Loucy (cell line): ENCODE results near the gene SAP25.

Experiments
- H2AFZ ChIP-seq: fragments of 200-600 bp; sonication (generic); 2 replicates; pipeline ENCODE4 v1.6.0; 2016; ENCODE audit warnings: antibody characterized with exemption, mild to moderate bottlenecking, low read length, moderate library complexity
- H3F3A ChIP-seq: fragments of 200-600 bp; 2 replicates; pipeline ENCODE4 v1.6.0; 2016; ENCODE audit warnings: antibody characterized with exemption, low read depth, mild to moderate bottlenecking
- H3K27me3 ChIP-seq: fragments of 200-600 bp; sonication (generic); 2 replicates; pipeline ENCODE4 v1.6.1; 2014; ENCODE audit warnings: low read length, mild to moderate bottlenecking; ENCODE audit not compliant: insufficient read depth, poor library complexity, severe bottlenecking
- H3K36me3 ChIP-seq: fragments of 200-600 bp; sonication (generic); 2 replicates; pipeline ENCODE4 v1.6.1; 2016; ENCODE audit warnings: low read length; ENCODE audit not compliant: insufficient read depth
- H3K4me1 ChIP-seq: fragments of 200-600 bp; sonication (generic); 2 replicates; pipeline ENCODE4 v1.5.1; 2014; ENCODE audit warnings: low read length, mild to moderate bottlenecking; ENCODE audit not compliant: insufficient read depth, poor library complexity, severe bottlenecking
- H3K4me2 ChIP-seq: fragments of 200-600 bp; sonication (generic); 2 replicates; pipeline ENCODE4 v1.6.0; 2014; ENCODE audit warnings: antibody characterized with exemption, low read length, low read depth, mild to moderate bottlenecking; ENCODE audit not compliant: poor library complexity, severe bottlenecking
- H3K4me3 ChIP-seq: fragments of 200-600 bp; sonication (generic); 2 replicates; pipeline ENCODE4 v1.5.1; 2014; ENCODE audit warnings: low read length, mild to moderate bottlenecking, mixed read lengths; ENCODE audit not compliant: poor library complexity, severe bottlenecking
- H3K79me2 ChIP-seq: fragments of 200-600 bp; sonication (generic); 2 replicates; pipeline ENCODE4 v1.6.1; 2014; ENCODE audit warnings: low read length; ENCODE audit not compliant: insufficient read depth
- H3K9ac ChIP-seq: fragments of 200-600 bp; sonication (generic); 2 replicates; pipeline ENCODE4 v1.6.0; 2014; ENCODE audit warnings: mild to moderate bottlenecking, low read depth, low read length, moderate library complexity; ENCODE audit not compliant: poor library complexity, severe bottlenecking
- H3K9me2 ChIP-seq: fragments of 200-600 bp; sonication (generic); replicated peaks from 2 replicates; pipeline ENCODE4 v1.6.1; 2016; ENCODE audit warnings: low read depth, low read length, mixed read lengths
- H3K9me3 ChIP-seq: fragments of 200-600 bp; sonication (generic); 2 replicates; pipeline ENCODE4 v1.6.1; 2014; ENCODE audit warnings: mild to moderate bottlenecking, antibody characterized with exemption, low read length, low read depth; ENCODE audit not compliant: insufficient read depth
- H4K20me1 ChIP-seq: fragments of 200-600 bp; sonication (generic); 2 replicates; pipeline ENCODE4 v1.6.0; 2014; ENCODE audit warnings: antibody characterized with exemption, low read length, mild to moderate bottlenecking; ENCODE audit not compliant: insufficient read depth, poor library complexity, severe bottlenecking
- CTCF ChIP-seq: fragments of 200-600 bp; sonication (generic); conservative IDR thresholded peaks from 2 replicates; pipeline ENCODE4 v1.5.1; 2014; ENCODE audit warnings: mild to moderate bottlenecking, antibody characterized with exemption, low read length
- EZH2phosphoT487 ChIP-seq: fragments of 200-600 bp; IDR thresholded peaks from 2 replicates; pipeline ENCODE4 v1.6.1; 2018; ENCODE audit warnings: antibody characterized with exemption, mild to moderate bottlenecking, moderate library complexity, borderline replicate concordance

The SAP25 gene

GRCh38 chr7:100600730-100601038 is 27.0 kb upstream of the SAP25 start:
- Histone ChIP-seq H3K4me3 (no peak overlapping the region), H3F3A (no peaks in the 10 kb centered on the region), H3K79me2 (peaks cover 6% of the 10 kb centered on the region; the same call in 1 of the 2 replicates), H3K36me3 (no peaks in the 10 kb centered on the region), H3K4me1 (peaks cover 25% of the 10 kb centered on the region), H3K27me3 (no peaks in the 10 kb centered on the region), H4K20me1 (no peaks in the 10 kb centered on the region), H3K9me2 (no peaks in the 10 kb centered on the region), H3K4me2 (no peak overlapping the region), H3K9ac (no peak overlapping the region), H3K9me3 (no peaks in the 10 kb centered on the region), H2AFZ (no peak overlapping the region)
- TF ChIP-seq EZH2phosphoT487, result no peak
- TF ChIP-seq CTCF, result no peak

DNA sequence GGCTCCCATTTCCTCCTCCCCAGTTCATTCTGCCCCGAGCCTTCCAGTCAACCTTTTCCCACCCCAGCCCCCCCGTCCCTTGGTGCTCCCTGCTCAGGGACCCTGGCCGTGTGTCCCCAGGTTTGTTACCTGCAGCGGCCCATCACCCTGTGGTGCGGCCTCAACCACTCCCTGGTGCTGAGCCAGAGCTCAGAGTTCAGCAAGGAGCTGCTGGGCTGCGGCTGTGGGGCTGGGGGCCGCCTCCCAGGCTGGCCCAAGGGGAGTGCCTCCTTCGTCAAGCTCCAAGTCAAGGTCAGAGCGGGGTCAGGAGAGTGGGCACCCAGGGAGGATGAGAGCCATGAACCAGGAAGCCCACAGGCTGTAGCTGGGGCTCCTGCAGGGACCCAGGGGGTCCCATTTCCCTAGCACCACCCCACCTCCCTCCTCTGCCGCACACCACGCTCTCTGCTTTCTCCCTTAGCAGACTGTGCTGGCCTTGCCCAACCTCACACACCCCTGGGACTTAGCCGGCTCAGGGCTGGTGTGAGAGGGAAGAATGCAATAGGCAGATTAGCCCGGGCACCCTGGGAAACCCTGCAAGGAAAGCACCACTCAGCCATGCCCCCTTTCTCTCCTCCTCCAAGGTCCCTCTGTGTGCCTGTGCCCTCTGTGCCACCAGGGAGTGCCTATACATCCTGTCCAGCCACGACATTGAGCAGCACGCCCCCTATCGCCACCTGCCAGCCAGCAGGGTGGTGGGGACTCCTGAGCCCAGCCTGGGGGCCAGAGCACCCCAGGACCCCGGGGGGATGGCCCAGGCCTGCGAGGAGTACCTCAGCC is 26.4 kb upstream of the SAP25 start:
- peaks cover 25% of the 10 kb centered on the region for H3K4me1 ChIP-seq
- H3K4me3 ChIP-seq, result no peak overlapping the region
- H3K9ac ChIP-seq, result no peak overlapping the region
- H3K4me2 ChIP-seq, result no peak overlapping the region
- H3K36me3 ChIP-seq, result no peaks in the 10 kb centered on the region
- peaks cover 6% of the 10 kb centered on the region; the same call in 1 of the 2 replicates for H3K79me2 ChIP-seq
- no peak overlapping the region for H2AFZ ChIP-seq
- no peaks in the 10 kb centered on the region for H3K9me2 ChIP-seq
- no peaks in the 10 kb centered on the region for H3F3A ChIP-seq
- no peaks in the 10 kb centered on the region for H4K20me1 ChIP-seq
- no peaks in the 10 kb centered on the region for H3K9me3 ChIP-seq
- H3K27me3 ChIP-seq, result no peaks in the 10 kb centered on the region
- TF ChIP-seq EZH2phosphoT487 (no peak), CTCF (peak; percentile 53)

DNA sequence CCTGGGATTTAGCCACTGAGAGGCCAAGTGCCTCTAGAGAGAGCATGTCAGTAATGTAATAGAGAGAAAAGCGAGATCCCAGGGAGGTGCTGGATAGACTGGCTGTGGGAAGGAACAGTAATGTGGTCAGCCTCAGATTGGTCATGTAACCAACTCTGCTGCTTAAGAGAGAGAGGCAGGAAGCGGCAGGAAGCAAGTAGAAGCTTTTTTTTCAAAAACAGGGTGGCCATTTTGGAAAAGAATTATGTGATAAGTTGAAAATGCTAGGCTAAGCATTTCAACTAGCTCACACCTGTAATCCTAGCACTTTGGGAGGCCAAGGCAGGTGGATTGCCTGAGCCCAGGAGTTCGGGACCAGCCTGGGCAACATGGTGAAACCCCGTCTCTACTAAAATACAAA is 24.7 kb upstream of the SAP25 start:
- H2AFZ ChIP-seq, result peak overlapping the region; percentile 16

More for the DNA sequence above, 24.7 kb upstream of the SAP25 start:
- H3K9me3 ChIP-seq, result no peaks in the 10 kb centered on the region
- no peak overlapping the region for H3K9ac ChIP-seq
- no peak overlapping the region for H3K4me3 ChIP-seq
- H3F3A ChIP-seq, result no peaks in the 10 kb centered on the region
- no peak for TF ChIP-seq CTCF
- TF ChIP-seq EZH2phosphoT487, result no peak
- H3K36me3 ChIP-seq, result no peaks in the 10 kb centered on the region
- no peaks in the 10 kb centered on the region for H3K27me3 ChIP-seq
- H3K4me1 ChIP-seq, result peaks cover 20% of the 10 kb centered on the region
- H3K9me2 ChIP-seq, result no peaks in the 10 kb centered on the region
- no peaks in the 10 kb centered on the region for H4K20me1 ChIP-seq
- no peak overlapping the region for H3K4me2 ChIP-seq
- peaks cover 5% of the 10 kb centered on the region; the same call in 1 of the 2 replicates for H3K79me2 ChIP-seq
